IPS-18a (cell line): ENCODE results near the gene IPO9.

ENCODE experiments used
- H3K27ac ChIP-seq: one replicate; pipeline ENCODE4 v1.5.1; 2013; ENCODE audit warnings: low read length
- H3K27me3 ChIP-seq: one replicate; pipeline ENCODE4 v1.6.1; 2013; ENCODE audit warnings: mild to moderate bottlenecking, low read length; ENCODE audit not compliant: control insufficient read depth, insufficient read depth
- H3K36me3 ChIP-seq: one replicate; pipeline ENCODE4 v1.6.1; 2013; ENCODE audit warnings: low read depth, low read length; ENCODE audit not compliant: control insufficient read depth
- H3K4me1 ChIP-seq: one replicate; pipeline ENCODE4 v1.6.1; 2013; ENCODE audit warnings: low read depth, low read length; ENCODE audit not compliant: control insufficient read depth
- H3K4me3 ChIP-seq: one replicate; pipeline ENCODE4 v1.5.1; 2013; ENCODE audit warnings: low read length
- H3K9ac ChIP-seq: one replicate; pipeline ENCODE4 v1.6.1; 2013; ENCODE audit warnings: mild to moderate bottlenecking, low read length, moderate library complexity
- H3K9me3 ChIP-seq: one replicate; pipeline ENCODE4 v1.6.1; 2013; ENCODE audit warnings: low read depth, low read length; ENCODE audit not compliant: control insufficient read depth

Gene IPO9

DNA sequence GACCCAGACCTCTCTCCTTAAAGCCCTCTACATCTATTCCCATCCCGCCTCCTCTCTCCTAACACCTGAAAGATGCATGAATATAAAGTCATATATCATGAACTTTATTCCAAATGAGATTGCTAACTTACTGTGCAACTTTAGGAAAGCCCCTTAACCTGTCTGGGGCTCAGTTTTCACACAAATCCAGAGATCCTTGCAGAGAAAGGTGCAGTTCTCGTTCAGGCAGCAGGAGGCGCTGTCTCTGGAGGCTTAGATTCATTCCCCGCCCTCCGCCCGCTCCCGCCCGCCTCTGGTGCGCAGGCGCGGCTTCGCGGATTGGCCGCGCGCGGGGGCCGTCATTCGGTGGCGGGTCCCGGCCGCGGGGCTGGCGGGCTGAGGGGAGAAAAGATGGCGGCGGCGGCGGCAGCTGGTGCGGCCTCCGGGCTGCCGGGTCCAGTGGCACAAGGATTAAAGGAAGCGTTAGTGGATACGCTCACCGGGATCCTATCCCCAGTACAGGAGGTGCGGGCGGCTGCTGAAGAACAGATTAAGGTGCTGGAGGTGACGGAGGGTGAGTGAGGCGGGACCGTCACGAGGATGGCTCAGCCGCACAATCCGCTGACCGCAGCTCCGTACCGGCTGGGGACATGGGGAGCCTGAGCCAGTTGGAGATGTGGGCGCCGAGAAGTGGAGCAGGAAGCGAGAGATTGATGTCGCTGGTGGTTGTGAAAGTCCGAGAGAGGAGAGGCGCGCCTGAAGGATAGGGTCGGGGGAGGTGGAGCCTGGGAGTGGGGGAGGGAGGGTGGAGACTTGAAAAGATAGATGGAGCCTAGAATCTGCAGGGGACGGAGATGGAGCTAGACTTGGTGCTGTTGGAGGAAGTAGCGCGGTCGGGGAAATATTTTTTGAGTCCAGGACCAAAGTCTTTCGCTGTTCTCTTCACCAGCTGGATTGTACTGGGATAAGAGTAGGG lies at the start of gene IPO9:
IPO9 (plus strand) TSS at position 338 of the 955 bp plus-strand sequence; CDS start at position 391, 53 bp downstream.
- Histone ChIP-seq H3K4me1 (peaks cover 12% of the 10 kb centered on the region), H3K27me3 (no peaks in the 10 kb centered on the region), H3K27ac (peak within 1 kb of the TSS; percentile 95), H3K9ac (peak within 1 kb of the TSS; percentile 98), H3K9me3 (no peaks in the 10 kb centered on the region), H3K36me3 (no peaks in the 10 kb centered on the region), H3K4me3 (peak within 1 kb of the TSS; percentile 89)

- Histone ChIP-seq H3K4me1 (no peaks in the 10 kb centered on the region), H3K27ac (no peak overlapping the region), H3K36me3 (peaks cover 40% of the 10 kb centered on the region), H3K27me3 (no peaks in the 10 kb centered on the region), H3K9me3 (no peaks in the 10 kb centered on the region), H3K9ac (no peak overlapping the region), H3K4me3 (no peak overlapping the region)
These were observed 49.5 kb upstream of the IPO9 start for GRCh38 chr1:201779351-201779880.

- H3K27ac ChIP-seq: no peak overlapping the region
- H3K27me3 ChIP-seq: no peaks in the 10 kb centered on the region
- H3K9ac ChIP-seq: no peak overlapping the region
- no peaks in the 10 kb centered on the region for H3K9me3 ChIP-seq
- H3K4me3 ChIP-seq: no peak overlapping the region
- peaks cover 46% of the 10 kb centered on the region for H3K36me3 ChIP-seq
- no peaks in the 10 kb centered on the region for H3K4me1 ChIP-seq
These were observed 48.0 kb upstream of the IPO9 start for GRCh38 chr1:201780952-201781351.

- Histone ChIP-seq H3K9me3 (no peaks in the 10 kb centered on the region), H3K4me3 (no peak overlapping the region), H3K27ac (no peak overlapping the region), H3K4me1 (no peaks in the 10 kb centered on the region), H3K9ac (no peak overlapping the region), H3K36me3 (peaks cover 51% of the 10 kb centered on the region), H3K27me3 (no peaks in the 10 kb centered on the region)
These were observed 47.5 kb upstream of the IPO9 start for GRCh38 chr1:201781437-201781836.

- Histone ChIP-seq H3K4me1 (no peaks in the 10 kb centered on the region), H3K27me3 (no peaks in the 10 kb centered on the region), H3K36me3 (peaks cover 60% of the 10 kb centered on the region), H3K9ac (no peak overlapping the region), H3K9me3 (no peaks in the 10 kb centered on the region), H3K4me3 (no peak overlapping the region), H3K27ac (no peak overlapping the region)
These were observed 46.6 kb upstream of the IPO9 start for GRCh38 chr1:201782353-201782752.

- Histone ChIP-seq H3K27ac (no peak overlapping the region), H3K9me3 (no peaks in the 10 kb centered on the region), H3K36me3 (peaks cover 66% of the 10 kb centered on the region), H3K27me3 (no peaks in the 10 kb centered on the region), H3K9ac (no peak overlapping the region), H3K4me3 (no peak overlapping the region), H3K4me1 (no peaks in the 10 kb centered on the region)
These were observed 45.9 kb upstream of the IPO9 start for GRCh38 chr1:201783058-201783457.

- no peaks in the 10 kb centered on the region for H3K27me3 ChIP-seq
- H3K36me3 ChIP-seq: peaks cover 71% of the 10 kb centered on the region
- H3K9me3 ChIP-seq: no peaks in the 10 kb centered on the region
- H3K4me3 ChIP-seq: no peak overlapping the region
- no peak overlapping the region for H3K27ac ChIP-seq
- H3K9ac ChIP-seq: no peak overlapping the region
- no peaks in the 10 kb centered on the region for H3K4me1 ChIP-seq
These were observed 45.4 kb upstream of the IPO9 start for GRCh38 chr1:201783572-201783971.

DNA sequence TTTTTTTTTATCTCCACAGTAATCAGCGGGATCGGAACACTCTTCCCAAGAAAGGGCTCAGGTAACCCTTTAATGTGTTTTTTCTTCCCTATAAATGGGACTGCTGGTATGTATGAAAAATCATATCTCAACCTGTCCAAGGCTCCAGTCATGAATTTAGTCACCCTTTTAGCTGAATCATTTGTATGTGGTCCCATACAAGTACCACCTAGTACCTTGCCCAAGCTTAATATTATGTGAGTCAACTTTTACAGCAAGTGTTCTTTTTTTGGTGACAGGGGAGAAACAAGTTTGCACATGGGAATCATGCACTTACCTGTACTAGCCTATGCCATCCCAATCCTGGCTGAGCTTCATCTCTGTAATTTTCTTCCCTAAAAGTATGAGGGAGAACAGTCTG lies 43.7 kb upstream of the IPO9 start:
- no peak overlapping the region for H3K4me3 ChIP-seq
- no peaks in the 10 kb centered on the region for H3K27me3 ChIP-seq
- H3K9me3 ChIP-seq: no peaks in the 10 kb centered on the region
- H3K36me3 ChIP-seq: peaks cover 84% of the 10 kb centered on the region
- H3K4me1 ChIP-seq: no peaks in the 10 kb centered on the region
- H3K27ac ChIP-seq: no peak overlapping the region
- no peak overlapping the region for H3K9ac ChIP-seq

GRCh38 chr1:201786824-201787223 lies 42.1 kb upstream of the IPO9 start:
- no peak overlapping the region for H3K27ac ChIP-seq
- H3K4me3 ChIP-seq: no peak overlapping the region
- H3K4me1 ChIP-seq: no peaks in the 10 kb centered on the region
- peaks cover 84% of the 10 kb centered on the region for H3K36me3 ChIP-seq
- no peak overlapping the region for H3K9ac ChIP-seq
- no peaks in the 10 kb centered on the region for H3K27me3 ChIP-seq
- H3K9me3 ChIP-seq: no peaks in the 10 kb centered on the region

DNA sequence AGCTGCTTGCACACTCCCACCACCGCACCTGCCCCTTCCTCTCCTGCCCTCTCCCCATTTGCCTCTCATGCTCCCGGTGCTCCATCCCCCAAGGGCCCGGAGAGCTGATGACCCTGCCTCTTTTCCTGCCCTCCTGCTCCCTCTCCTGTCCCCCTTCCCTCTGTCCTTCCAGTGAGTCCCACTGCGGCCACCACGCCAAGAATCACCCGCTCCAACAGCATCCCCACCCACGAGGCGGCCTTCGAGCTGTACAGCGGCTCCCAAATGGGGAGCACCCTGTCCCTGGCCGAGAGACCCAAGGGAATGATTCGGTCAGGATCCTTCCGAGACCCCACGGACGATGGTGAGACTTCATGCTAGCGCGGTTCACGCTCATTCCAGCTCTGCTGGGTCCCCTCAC lies 40.7 kb upstream of the IPO9 start:
- H3K4me3 ChIP-seq: no peak overlapping the region
- H3K4me1 ChIP-seq: no peaks in the 10 kb centered on the region
- H3K9ac ChIP-seq: no peak overlapping the region
- H3K36me3 ChIP-seq: peaks cover 75% of the 10 kb centered on the region
- no peak overlapping the region for H3K27ac ChIP-seq
- no peaks in the 10 kb centered on the region for H3K9me3 ChIP-seq
- no peaks in the 10 kb centered on the region for H3K27me3 ChIP-seq

DNA sequence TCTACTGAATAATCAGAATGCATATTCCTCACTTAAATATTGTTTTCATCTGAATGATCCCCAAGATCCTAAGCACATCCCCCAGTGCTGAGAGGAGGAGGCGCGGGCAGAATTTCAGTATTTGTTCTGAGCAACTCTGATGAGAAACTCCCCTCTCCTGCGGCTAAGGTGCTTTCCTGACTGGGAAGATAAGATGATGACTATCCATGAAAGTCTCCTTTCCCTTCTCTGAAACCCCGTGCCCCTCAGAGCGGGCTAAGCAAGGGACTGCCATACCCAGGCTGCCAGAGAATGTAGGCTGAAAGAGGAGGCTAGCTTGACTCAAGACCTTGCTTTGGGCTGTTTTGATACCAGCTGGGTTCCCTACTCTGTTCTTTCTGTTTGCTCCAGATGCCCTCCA lies 39.7 kb upstream of the IPO9 start:
- H3K27ac ChIP-seq: no peak overlapping the region
- peaks cover 69% of the 10 kb centered on the region for H3K36me3 ChIP-seq
- H3K9me3 ChIP-seq: no peaks in the 10 kb centered on the region
- no peaks in the 10 kb centered on the region for H3K27me3 ChIP-seq
- no peak overlapping the region for H3K9ac ChIP-seq
- no peaks in the 10 kb centered on the region for H3K4me1 ChIP-seq
- no peak overlapping the region for H3K4me3 ChIP-seq

DNA sequence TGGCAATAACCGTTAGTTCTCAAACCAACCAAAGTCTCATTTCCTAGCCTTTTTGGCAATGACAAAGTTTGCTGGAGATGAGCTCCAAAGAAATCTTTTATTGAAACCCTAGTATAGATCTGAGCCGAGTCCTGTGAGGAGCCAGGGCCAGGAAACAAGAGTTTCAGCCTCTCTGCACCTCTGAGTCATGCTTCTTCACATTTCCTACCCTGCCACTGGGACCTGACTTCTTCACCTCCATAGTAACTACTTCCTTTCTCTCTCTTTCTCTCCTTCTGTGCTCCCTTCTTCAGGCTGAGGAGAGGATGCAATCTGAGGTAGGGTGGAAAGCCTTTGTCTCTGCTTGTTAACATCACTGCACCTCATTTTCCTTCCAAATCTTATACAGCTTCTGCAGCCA lies 38.7 kb upstream of the IPO9 start:
- Histone ChIP-seq H3K4me3 (no peak overlapping the region), H3K9ac (no peak overlapping the region), H3K9me3 (no peaks in the 10 kb centered on the region), H3K4me1 (no peaks in the 10 kb centered on the region), H3K27ac (no peak overlapping the region), H3K27me3 (no peaks in the 10 kb centered on the region), H3K36me3 (peaks cover 71% of the 10 kb centered on the region)
